ENCODE results near the gene ACBD4. TPM values are rescaled to one million over a fixed set of nuclear protein-coding genes. Genes with fewer than 3 reads are reported as not detected.
A peak's percentile ranks its signal among the peaks of the same experiment; 100 is the strongest.

ACBD4 gene
- total and polyA plus RNA-seq, 2 donors (not counting 3 experiments of a cell fraction or from before 2014, with no cell fraction given) = 4.5 to 7.5 TPM

- CTCF ChIA-PET = interaction anchor here (0.6 to 4.1 kb wide), 4 partner anchors 18 to 35 kb away, joined by 3 to 34 read pairs (median 3); partner anchors contain the start of gene ACBD4
- TF ChIP-seq, protein P1, sequence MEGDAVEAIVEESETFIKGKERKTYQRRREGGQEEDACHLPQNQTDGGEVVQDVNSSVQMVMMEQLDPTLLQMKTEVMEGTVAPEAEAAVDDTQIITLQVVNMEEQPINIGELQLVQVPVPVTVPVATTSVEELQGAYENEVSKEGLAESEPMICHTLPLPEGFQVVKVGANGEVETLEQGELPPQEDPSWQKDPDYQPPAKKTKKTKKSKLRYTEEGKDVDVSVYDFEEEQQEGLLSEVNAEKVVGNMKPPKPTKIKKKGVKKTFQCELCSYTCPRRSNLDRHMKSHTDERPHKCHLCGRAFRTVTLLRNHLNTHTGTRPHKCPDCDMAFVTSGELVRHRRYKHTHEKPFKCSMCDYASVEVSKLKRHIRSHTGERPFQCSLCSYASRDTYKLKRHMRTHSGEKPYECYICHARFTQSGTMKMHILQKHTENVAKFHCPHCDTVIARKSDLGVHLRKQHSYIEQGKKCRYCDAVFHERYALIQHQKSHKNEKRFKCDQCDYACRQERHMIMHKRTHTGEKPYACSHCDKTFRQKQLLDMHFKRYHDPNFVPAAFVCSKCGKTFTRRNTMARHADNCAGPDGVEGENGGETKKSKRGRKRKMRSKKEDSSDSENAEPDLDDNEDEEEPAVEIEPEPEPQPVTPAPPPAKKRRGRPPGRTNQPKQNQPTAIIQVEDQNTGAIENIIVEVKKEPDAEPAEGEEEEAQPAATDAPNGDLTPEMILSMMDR (IDR thresholded peaks at IDR 0.05; ENCODE audit: extremely low read depth in 1 of 2, insufficient read depth in 1 of 2, low read depth in 1 of 2, low read length in 2 of 2) = no peak
- TF ChIP-seq JUN (IDR thresholded peaks at IDR 0.05; ENCODE audit: borderline replicate concordance, insufficient read depth, insufficient read length, low read depth) = no peak
- TF ChIP-seq, protein P2, sequence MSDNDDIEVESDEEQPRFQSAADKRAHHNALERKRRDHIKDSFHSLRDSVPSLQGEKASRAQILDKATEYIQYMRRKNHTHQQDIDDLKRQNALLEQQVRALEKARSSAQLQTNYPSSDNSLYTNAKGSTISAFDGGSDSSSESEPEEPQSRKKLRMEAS (IDR thresholded peaks at IDR 0.05; ENCODE audit: insufficient read depth, insufficient read length) = no peak
- no peak for TF ChIP-seq GATA2 (IDR thresholded peaks at IDR 0.05; ENCODE audit: insufficient read depth, insufficient read length, low read depth, low read length)
- no peak for TF ChIP-seq POLR2AphosphoS5 (IDR thresholded peaks at IDR 0.05; ENCODE audit: insufficient read depth, low read depth, low read length)
- no peak for TF ChIP-seq FOS (IDR thresholded peaks at IDR 0.05; ENCODE audit: borderline replicate concordance, insufficient read depth, low read length)
- TF ChIP-seq EZH2 (IDR thresholded peaks at IDR 0.05; ENCODE audit: borderline replicate concordance, low read depth, low read length, severe bottlenecking) = no peak
- no peak for TF ChIP-seq MYC (IDR thresholded peaks at IDR 0.05; ENCODE audit: low read depth, low read length)
- no peak for TF ChIP-seq POLR2A (IDR thresholded peaks at IDR 0.05; ENCODE audit: low read depth, low read length)
- no peaks in the 10 kb centered on the region for H3K27me3 ChIP-seq (ENCODE audit: control insufficient read depth in 2 of 2, insufficient read depth in 2 of 2, low read length in 2 of 2)
- H3K4me3 ChIP-seq (replicated peaks in 1 of 3; ENCODE audit: insufficient read depth in 1 of 3, low read depth in 1 of 3, low read length in 3 of 3) = no peak overlapping the region
- H3K4me2 ChIP-seq (ENCODE audit: insufficient read depth, low read length) = no peak overlapping the region
- H4K20me1 ChIP-seq (replicated peaks; ENCODE audit: control insufficient read depth, extremely low read depth, insufficient read depth, low read length) = no peaks in the 10 kb centered on the region
- no peaks in the 10 kb centered on the region for H3K9me3 ChIP-seq (replicated peaks; ENCODE audit: control insufficient read depth, insufficient read depth, low read length)
- H3K9ac ChIP-seq (replicated peaks; ENCODE audit: extremely low read depth, insufficient read depth, low read length) = no peak overlapping the region
- no peak overlapping the region for H3K27ac ChIP-seq (ENCODE audit: insufficient read depth, low read depth, low read length)
- no peak for DNase-seq (ENCODE audit: low read depth, low spot score)
- H3K36me3 ChIP-seq (ENCODE audit: control insufficient read depth in 2 of 2, extremely low read depth in 1 of 2, insufficient read depth in 2 of 2, low read length in 2 of 2) = no peaks in the 10 kb centered on the region
- POLR2A ChIA-PET = no interaction called here
- peak overlapping the region; percentile 75 for H2AFZ ChIP-seq (ENCODE audit: low read depth, low read length)
- H3K79me2 ChIP-seq (ENCODE audit: control insufficient read depth, insufficient read depth, low read length) = no peaks in the 10 kb centered on the region
- no peaks in the 10 kb centered on the region for H3K9me1 ChIP-seq (replicated peaks; ENCODE audit: control insufficient read depth, extremely low read depth, insufficient read depth, low read length)
- dilution Hi-C loops (cut with MboI; ENCODE audit: extremely low pct_ligation_motif_present, low sequenced_read_pairs) = no loop called here
- no TSS peak for BruUV-seq (replicated peaks)
- intact Hi-C loops (cut with micrococcal nuclease) = no loop called here
- no peak for FAIRE-seq
- H3K4me1 ChIP-seq (ENCODE audit: control insufficient read depth, extremely low read depth, insufficient read depth, low read length) = peaks cover 14% of the 10 kb centered on the region
These were observed 34.9 kb downstream of the ACBD4 start for GRCh38 chr17:45170280-45170930.
